Measurements from ENCODE around the gene KCNQ1. TPM values are rescaled to one million over a fixed set of nuclear protein-coding genes. Genes with fewer than 3 reads are reported as not detected.

The KCNQ1 gene
- total RNA-seq, 1 donor from 2014 or later: 6.4 TPM

GRCh38 chr11:2549876-2550605, 105.2 kb downstream of the KCNQ1 start:
- intact Hi-C loops (cut with micrococcal nuclease): no loop called here
- no peaks in the 10 kb centered on the region for H3K36me3 Mint-ChIP-seq (ENCODE audit: low read depth)
- H3K4me3 Mint-ChIP-seq: no peak overlapping the region
- no peak for DNase-seq
- no peak overlapping the region for H3K27ac Mint-ChIP-seq
- H3K4me1 Mint-ChIP-seq: peaks cover 2% of the 10 kb centered on the region
- H3K27me3 Mint-ChIP-seq: peaks cover 3% of the 10 kb centered on the region
- H3K9me3 Mint-ChIP-seq: no peaks in the 10 kb centered on the region

GRCh38 chr11:2550606-2550970, 105.8 kb downstream of the KCNQ1 start:
- Mint-ChIP-seq H3K4me3 (no peak overlapping the region), H3K27me3 (peaks cover 2% of the 10 kb centered on the region), H3K27ac (no peak overlapping the region), H3K4me1 (peaks cover 2% of the 10 kb centered on the region), H3K9me3 (no peaks in the 10 kb centered on the region), H3K36me3 (ENCODE audit: low read depth) (no peaks in the 10 kb centered on the region)
- no peak for DNase-seq
- intact Hi-C loops (cut with micrococcal nuclease): no loop called here

- Mint-ChIP-seq H3K4me3 (no peak overlapping the region), H3K9me3 (no peaks in the 10 kb centered on the region), H3K27ac (no peak overlapping the region), H3K27me3 (peaks cover 2% of the 10 kb centered on the region), H3K36me3 (ENCODE audit: low read depth) (no peaks in the 10 kb centered on the region), H3K4me1 (peaks cover 2% of the 10 kb centered on the region)
- intact Hi-C loops (cut with micrococcal nuclease): no loop called here
- DNase-seq: no peak
These were observed 106.3 kb downstream of the KCNQ1 start for GRCh38 chr11:2551131-2551530.

GRCh38 chr11:2552210-2552609, 107.4 kb downstream of the KCNQ1 start:
- DNase-seq: no peak
- H3K4me1 Mint-ChIP-seq: peaks cover 2% of the 10 kb centered on the region
- no peaks in the 10 kb centered on the region for H3K9me3 Mint-ChIP-seq
- H3K27me3 Mint-ChIP-seq: no peaks in the 10 kb centered on the region
- no peak overlapping the region for H3K27ac Mint-ChIP-seq
- intact Hi-C loops (cut with micrococcal nuclease): no loop called here
- no peaks in the 10 kb centered on the region for H3K36me3 Mint-ChIP-seq (ENCODE audit: low read depth)
- H3K4me3 Mint-ChIP-seq: no peak overlapping the region

GRCh38 chr11:2553198-2553597, 108.4 kb downstream of the KCNQ1 start:
- Mint-ChIP-seq H3K27ac (no peak overlapping the region), H3K36me3 (ENCODE audit: low read depth) (no peaks in the 10 kb centered on the region), H3K27me3 (no peaks in the 10 kb centered on the region), H3K9me3 (no peaks in the 10 kb centered on the region), H3K4me1 (peaks cover 2% of the 10 kb centered on the region), H3K4me3 (no peak overlapping the region)
- intact Hi-C loops (cut with micrococcal nuclease): no loop called here
- no peak for DNase-seq

- Mint-ChIP-seq H3K4me1 (peaks cover 2% of the 10 kb centered on the region), H3K9me3 (no peaks in the 10 kb centered on the region), H3K27ac (no peak overlapping the region), H3K27me3 (no peaks in the 10 kb centered on the region), H3K36me3 (ENCODE audit: low read depth) (no peaks in the 10 kb centered on the region), H3K4me3 (no peak overlapping the region)
- no peak for DNase-seq
- intact Hi-C loops (cut with micrococcal nuclease): no loop called here
These were observed 109.1 kb downstream of the KCNQ1 start for GRCh38 chr11:2553886-2554285.

- Mint-ChIP-seq H3K27me3 (no peaks in the 10 kb centered on the region), H3K27ac (no peak overlapping the region), H3K4me3 (no peak overlapping the region), H3K9me3 (no peaks in the 10 kb centered on the region), H3K4me1 (peaks cover 2% of the 10 kb centered on the region), H3K36me3 (ENCODE audit: low read depth) (no peaks in the 10 kb centered on the region)
- DNase-seq: no peak
- intact Hi-C loops (cut with micrococcal nuclease): no loop called here
These were observed 109.8 kb downstream of the KCNQ1 start for GRCh38 chr11:2554338-2555207.

- no peak for DNase-seq
- no peak overlapping the region for H3K4me3 Mint-ChIP-seq
- no peaks in the 10 kb centered on the region for H3K27me3 Mint-ChIP-seq
- H3K27ac Mint-ChIP-seq: no peak overlapping the region
- H3K36me3 Mint-ChIP-seq (ENCODE audit: low read depth): no peaks in the 10 kb centered on the region
- peaks cover 2% of the 10 kb centered on the region for H3K4me1 Mint-ChIP-seq
- intact Hi-C loops (cut with micrococcal nuclease): no loop called here
- H3K9me3 Mint-ChIP-seq: no peaks in the 10 kb centered on the region
These were observed 110.5 kb downstream of the KCNQ1 start for GRCh38 chr11:2555336-2555735.

- Mint-ChIP-seq H3K27ac (no peak overlapping the region), H3K4me3 (no peak overlapping the region), H3K4me1 (peaks cover 2% of the 10 kb centered on the region), H3K27me3 (no peaks in the 10 kb centered on the region), H3K36me3 (ENCODE audit: low read depth) (no peaks in the 10 kb centered on the region), H3K9me3 (no peaks in the 10 kb centered on the region)
- intact Hi-C loops (cut with micrococcal nuclease): no loop called here
- DNase-seq: no peak
These were observed 111.1 kb downstream of the KCNQ1 start for GRCh38 chr11:2555891-2556290.

GRCh38 chr11:2557381-2557780, 112.6 kb downstream of the KCNQ1 start:
- no peak overlapping the region for H3K27ac Mint-ChIP-seq
- H3K36me3 Mint-ChIP-seq (ENCODE audit: low read depth): no peaks in the 10 kb centered on the region
- peaks cover 2% of the 10 kb centered on the region for H3K4me1 Mint-ChIP-seq
- no peaks in the 10 kb centered on the region for H3K9me3 Mint-ChIP-seq
- H3K4me3 Mint-ChIP-seq: no peak overlapping the region
- no peak for DNase-seq
- intact Hi-C loops (cut with micrococcal nuclease): no loop called here
- H3K27me3 Mint-ChIP-seq: no peaks in the 10 kb centered on the region

GRCh38 chr11:2558397-2558796, 113.6 kb downstream of the KCNQ1 start:
- Mint-ChIP-seq H3K36me3 (ENCODE audit: low read depth) (no peaks in the 10 kb centered on the region), H3K27ac (no peak overlapping the region), H3K9me3 (no peaks in the 10 kb centered on the region), H3K4me1 (no peaks in the 10 kb centered on the region), H3K27me3 (no peaks in the 10 kb centered on the region), H3K4me3 (no peak overlapping the region)
- DNase-seq: no peak
- intact Hi-C loops (cut with micrococcal nuclease): no loop called here

GRCh38 chr11:2558861-2559526, 114.2 kb downstream of the KCNQ1 start:
- intact Hi-C loops (cut with micrococcal nuclease): no loop called here
- H3K36me3 Mint-ChIP-seq (ENCODE audit: low read depth): no peaks in the 10 kb centered on the region
- H3K27ac Mint-ChIP-seq: no peak overlapping the region
- no peaks in the 10 kb centered on the region for H3K27me3 Mint-ChIP-seq
- H3K4me3 Mint-ChIP-seq: no peak overlapping the region
- no peak for DNase-seq
- no peaks in the 10 kb centered on the region for H3K9me3 Mint-ChIP-seq
- H3K4me1 Mint-ChIP-seq: no peaks in the 10 kb centered on the region

GRCh38 chr11:2559527-2560311, 114.9 kb downstream of the KCNQ1 start:
- H3K4me1 Mint-ChIP-seq: no peaks in the 10 kb centered on the region

More at GRCh38 chr11:2559527-2560311, 114.9 kb downstream of the KCNQ1 start:
- intact Hi-C loops (cut with micrococcal nuclease): no loop called here
- no peaks in the 10 kb centered on the region for H3K9me3 Mint-ChIP-seq
- no peak overlapping the region for H3K27ac Mint-ChIP-seq
- no peak for DNase-seq
- H3K4me3 Mint-ChIP-seq: no peak overlapping the region
- no peaks in the 10 kb centered on the region for H3K36me3 Mint-ChIP-seq (ENCODE audit: low read depth)
- H3K27me3 Mint-ChIP-seq: no peaks in the 10 kb centered on the region
